Liver (tissue), 3 donors: Measurements from ENCODE around the gene PHOX2A.

ENCODE experiments used
- CTCF ChIP-seq: fragments of 150-350 bp; IDR thresholded peaks from 2 replicates; pipeline ENCODE4 v1.5.1; 2017; ENCODE audit warnings: improper control_type of control experiment, low read depth, low read length; ENCODE audit not compliant: missing input control
- REST ChIP-seq: IDR thresholded peaks from 2 replicates; pipeline ENCODE4 v1.6.1; 2016; ENCODE audit warnings: antibody characterized with exemption, mild to moderate bottlenecking
- SP1 ChIP-seq: IDR thresholded peaks from 2 replicates; pipeline ENCODE4 v1.6.1; 2018; ENCODE audit warnings: antibody characterized with exemption, mild to moderate bottlenecking
- donor health status: healthy.
- donor health status: healthy.

GRCh38 chr11:72204886-72205285, 39.1 kb downstream of the PHOX2A start:
- no peak for TF ChIP-seq REST
- TF ChIP-seq CTCF = no peak
- no peak for TF ChIP-seq SP1
